HG03064 (cell line): Measurements from ENCODE around the gene RRM1.
A peak's percentile ranks its signal among the peaks of the same experiment; 100 is the strongest.
"Not testable (repeated sequence)": the region's sequence is repeated elsewhere in the genome, so short reads cannot be mapped to it uniquely, and the experiment has no call there.

Experiments
- ATAC-seq: cut with Tn5 transposase; IDR thresholded peaks from one replicate; pipeline ENCODE4 v1.9.1; 2021; ENCODE audit warnings: low read depth; ENCODE audit not compliant: unreplicated experiment

Gene RRM1

DNA sequence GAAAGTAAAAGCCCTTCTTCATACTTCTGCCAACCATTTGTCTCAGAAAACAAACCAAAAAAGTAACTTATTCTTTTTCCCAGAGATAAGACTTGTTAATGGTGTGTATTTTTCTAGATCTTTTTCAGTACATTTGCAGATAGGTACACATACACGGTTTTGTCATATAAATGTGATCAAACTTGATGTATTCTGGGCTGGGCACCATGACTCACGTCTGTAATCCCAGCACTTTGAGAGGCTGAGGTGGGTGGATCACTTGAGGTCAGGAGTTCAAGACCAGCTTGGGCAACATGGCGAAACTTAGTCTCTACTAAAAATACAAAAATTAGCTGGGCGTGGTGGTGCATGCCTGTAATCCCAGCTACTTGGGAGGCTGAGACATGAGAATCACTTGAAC, 35.6 kb downstream of the RRM1 start:
- not testable (repeated sequence) for ATAC-seq

GRCh38 chr11:4134806-4135205, 40.2 kb downstream of the RRM1 start:
- ATAC-seq, result no peak

- no peak for ATAC-seq
These were observed 43.9 kb downstream of the RRM1 start for GRCh38 chr11:4138497-4138896.

DNA sequence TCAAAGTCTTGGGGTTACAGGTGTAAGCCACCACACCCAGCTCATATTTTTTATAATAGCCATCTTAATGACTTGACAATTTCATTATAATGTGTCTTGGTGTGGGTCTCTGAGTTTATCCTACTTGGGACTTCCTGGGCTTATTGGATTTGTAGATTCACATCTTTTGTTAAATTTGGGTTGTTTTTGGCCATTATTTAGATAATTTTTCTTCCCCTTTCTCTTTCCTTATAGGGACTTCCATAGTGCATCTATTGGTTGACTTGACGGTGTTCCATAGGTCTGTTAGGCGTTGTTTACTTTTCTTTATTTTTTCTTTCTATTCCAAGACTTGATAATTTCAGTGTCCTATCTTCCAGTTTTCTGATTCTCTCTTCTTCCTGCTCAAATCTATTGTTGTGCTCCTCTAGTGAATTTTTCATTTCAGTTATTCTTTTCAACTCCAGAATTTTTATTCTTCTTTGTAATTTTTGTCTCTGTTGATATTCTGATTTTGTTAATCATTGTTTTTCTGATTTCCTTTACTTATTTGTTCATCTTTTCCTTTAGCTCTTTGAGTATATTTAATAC, 45.6 kb downstream of the RRM1 start:
- ATAC-seq, result no peak

GRCh38 chr11:4146070-4146771, 51.6 kb downstream of the RRM1 start:
- ATAC-seq, result no peak

- no peak for ATAC-seq
These were observed 52.1 kb downstream of the RRM1 start for GRCh38 chr11:4146772-4147098.

DNA sequence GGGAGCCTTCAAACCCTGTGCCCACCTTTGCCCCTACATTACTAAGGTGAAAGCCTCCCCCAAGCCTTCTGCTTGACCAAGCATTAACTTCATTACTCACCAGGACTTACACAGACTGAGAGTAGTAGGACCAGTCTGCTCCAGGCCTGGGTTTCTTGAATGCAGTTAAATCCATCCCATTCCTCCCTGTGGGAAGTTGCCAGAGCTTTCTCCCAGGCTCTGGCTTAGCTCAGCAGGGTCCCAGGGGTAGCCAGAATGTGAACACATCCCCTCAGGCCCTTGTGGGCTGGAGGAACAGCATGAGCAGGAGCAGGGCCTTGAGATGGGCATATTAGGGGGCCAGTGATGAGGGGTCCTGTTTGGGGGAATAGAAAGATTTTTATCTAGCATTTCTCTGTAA, 59.9 kb downstream of the RRM1 start:
- ATAC-seq, result no peak

- no peak for ATAC-seq
These were observed 62.0 kb downstream of the RRM1 start for GRCh38 chr11:4156571-4156970.

GRCh38 chr11:4158818-4159217, 64.2 kb downstream of the RRM1 start:
- ATAC-seq, result not testable (repeated sequence)

- ATAC-seq, result no peak
These were observed 66.7 kb downstream of the RRM1 start for GRCh38 chr11:4161305-4161704.

DNA sequence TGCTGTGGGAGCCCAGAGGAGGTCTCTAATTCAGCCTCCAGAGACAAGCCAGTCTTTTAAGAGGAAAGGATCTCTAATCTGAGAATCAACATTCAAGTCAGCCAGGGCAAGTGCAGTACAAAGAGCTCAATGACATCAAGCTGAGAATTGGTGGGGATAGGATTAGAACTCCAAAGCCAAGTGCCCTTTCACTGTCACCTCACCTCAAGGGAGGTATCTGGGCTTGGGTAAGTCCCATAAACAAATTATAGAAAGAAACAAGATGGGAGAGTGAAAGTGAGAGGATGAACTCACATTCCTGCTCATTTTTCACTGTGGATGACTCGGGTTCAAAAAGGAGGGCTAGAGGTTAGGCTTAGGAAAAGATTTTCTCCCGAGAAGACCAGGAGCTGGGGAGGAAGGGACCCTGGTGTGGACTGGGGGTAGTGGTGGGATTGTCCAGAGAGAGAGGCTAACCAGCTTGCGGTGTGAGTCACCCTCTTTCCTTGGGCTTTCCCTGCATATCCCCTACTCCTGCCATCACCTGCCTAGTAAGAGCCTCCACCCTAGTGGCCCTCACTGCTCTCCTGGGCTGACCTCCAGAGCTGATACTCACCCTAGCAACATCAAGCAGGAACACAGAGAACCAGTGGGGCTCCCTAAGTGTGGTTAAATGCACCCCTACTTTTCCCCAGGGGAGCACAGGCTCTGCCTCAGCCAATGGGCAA, 70.4 kb downstream of the RRM1 start:
- ATAC-seq, result no peak

- ATAC-seq, result no peak
These were observed 72.7 kb downstream of the RRM1 start for GRCh38 chr11:4167292-4167691.

DNA sequence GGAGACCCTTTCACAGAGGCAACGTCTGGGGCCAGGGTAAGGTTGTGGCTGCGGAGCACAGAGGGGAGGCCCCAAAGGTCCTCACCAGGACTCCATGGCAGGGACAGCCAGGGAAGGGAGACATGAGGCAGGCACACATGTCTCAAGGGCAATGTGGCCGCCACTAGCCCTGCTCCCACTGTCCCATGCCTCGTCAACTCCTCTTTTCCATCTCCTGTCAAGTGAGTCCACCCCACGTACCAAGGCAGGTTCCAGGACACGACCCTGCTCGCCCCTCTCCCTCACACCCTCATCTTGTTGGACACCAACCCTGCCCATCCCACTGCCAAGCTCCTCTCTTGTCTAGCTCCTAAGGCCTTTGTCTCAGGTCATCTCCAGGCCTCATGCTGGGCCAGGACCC, 73.2 kb downstream of the RRM1 start:
- ATAC-seq, result no peak

GRCh38 chr11:4175620-4176350, 81.2 kb downstream of the RRM1 start:
- ATAC-seq, result not testable (repeated sequence)

GRCh38 chr11:4178813-4179662, 84.4 kb downstream of the RRM1 start:
- ATAC-seq, result no peak

- no peak for ATAC-seq
These were observed 86.0 kb downstream of the RRM1 start for GRCh38 chr11:4180441-4181183.

DNA sequence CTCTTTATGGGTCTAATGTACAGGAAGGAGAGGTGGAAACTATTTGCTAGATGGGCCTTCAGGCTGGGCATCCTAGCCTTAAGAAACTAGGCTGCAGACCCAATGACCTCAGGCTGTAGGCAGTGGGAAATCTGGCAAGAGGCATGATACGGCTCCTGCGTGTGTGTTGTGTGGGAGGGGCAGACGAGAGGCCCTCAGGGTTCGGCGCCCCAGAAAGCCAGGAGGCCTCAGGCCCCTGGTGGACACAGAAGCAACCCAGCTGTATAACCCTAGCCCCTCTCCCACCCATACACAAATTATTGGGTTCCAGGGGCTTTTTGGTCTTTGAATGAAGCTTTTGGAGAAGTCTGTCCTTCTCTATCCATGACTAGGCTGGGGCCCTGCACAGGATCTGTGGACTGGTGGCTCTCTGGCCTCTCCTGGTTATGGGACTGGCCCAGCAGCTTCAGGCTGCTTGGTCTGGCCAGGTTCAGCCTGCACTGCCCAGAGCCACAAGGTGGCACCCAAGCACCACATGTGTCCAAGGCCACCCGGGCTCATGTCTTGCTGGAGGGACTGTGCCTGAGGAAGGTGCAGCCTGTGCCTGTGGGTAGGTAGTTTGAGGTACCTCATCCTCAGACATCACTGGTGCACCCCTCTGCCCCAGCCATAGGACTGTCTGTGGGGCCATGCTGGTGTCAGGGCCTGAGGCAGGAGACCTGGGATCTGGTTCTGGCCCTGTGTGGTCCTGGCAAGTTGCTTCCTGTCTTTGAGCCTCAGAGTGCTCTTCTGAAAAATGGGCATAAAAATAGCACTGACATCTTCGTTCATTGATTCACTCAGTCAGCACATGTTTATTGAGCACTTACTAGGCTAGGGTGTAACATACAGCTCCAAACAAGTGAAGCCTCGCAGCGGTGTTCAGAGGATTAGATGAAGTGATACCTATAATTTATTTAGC, 87.5 kb downstream of the RRM1 start:
- ATAC-seq, result peak; percentile 64

GRCh38 chr11:4183410-4184057, 88.9 kb downstream of the RRM1 start:
- ATAC-seq, result no peak
